Subcutaneous abdominal adipose tissue (tissue), 5 donors: Measurements from ENCODE around the gene ICE1.
"Not testable (repeated sequence)": the region's sequence is repeated elsewhere in the genome, so short reads cannot be mapped to it uniquely, and the experiment has no call there.

Experiments
- H3K27ac ChIP-seq: one replicate; pipeline ENCODE4 v1.7.0; 2013; ENCODE audit warnings: low read depth, mild to moderate bottlenecking, inconsistent platforms, low read length, moderate library complexity
- H3K27me3 ChIP-seq, 5 donors: one replicate each; pipeline ENCODE4 v1.7.0; 2013; ENCODE audit warnings: low read length in 5 of 5, inconsistent platforms in 1 of 5; ENCODE audit not compliant: control insufficient read depth in 5 of 5, insufficient read depth in 4 of 5
- H3K36me3 ChIP-seq, 5 donors: one replicate each; pipeline ENCODE4 v1.7.0; 2013; ENCODE audit warnings: low read length in 5 of 5; ENCODE audit not compliant: control insufficient read depth in 5 of 5, insufficient read depth in 5 of 5
- H3K4me1 ChIP-seq, 5 donors: one replicate each; pipeline ENCODE4 v1.7.0; 2013; ENCODE audit warnings: low read length in 5 of 5, mild to moderate bottlenecking in 3 of 5, moderate library complexity in 1 of 5; ENCODE audit not compliant: control insufficient read depth in 5 of 5, insufficient read depth in 5 of 5
- H3K4me3 ChIP-seq, 5 donors: one replicate each; pipeline ENCODE4 v1.7.0; 2013; ENCODE audit warnings: low read length in 5 of 5, low read depth in 1 of 5
- H3K9ac ChIP-seq, 5 donors: one replicate each; pipeline ENCODE4 v1.7.0; 2013; ENCODE audit warnings: low read length in 5 of 5, mild to moderate bottlenecking in 4 of 5, moderate library complexity in 3 of 5
- H3K9me3 ChIP-seq, 5 donors: one replicate each; pipeline ENCODE4 v1.7.0; 2013; ENCODE audit warnings: low read length in 5 of 5; ENCODE audit not compliant: control insufficient read depth in 5 of 5
- donor health status: healthy.
- donor health status: healthy.
- donor health status: healthy.
- donor health status: healthy.
- donor health status: healthy.

Gene ICE1

DNA sequence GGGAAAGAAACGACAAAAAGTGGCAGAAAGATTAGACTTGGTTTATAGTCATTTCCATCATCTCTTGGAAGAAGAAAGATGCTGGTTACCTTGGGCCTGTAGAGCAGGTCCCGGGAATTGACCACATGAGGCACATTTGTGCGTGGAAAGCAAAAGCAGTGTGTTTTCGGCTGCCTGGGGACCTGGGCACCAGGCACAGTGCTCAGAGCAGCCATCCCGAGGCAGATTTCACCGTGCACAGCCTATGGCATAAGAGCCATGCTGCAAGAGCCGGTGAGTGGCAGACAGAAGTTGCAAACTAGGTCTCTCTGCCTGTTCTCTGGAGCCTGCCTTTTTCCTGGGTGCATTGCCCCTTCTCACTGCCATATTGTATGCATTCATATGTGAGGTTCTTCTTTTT, 77.0 kb downstream of the ICE1 start:
- no peak overlapping the region for H3K9ac ChIP-seq
- peaks cover 0 to 20% (median 11%) of the 10 kb centered on the region in 5 donors for H3K4me1 ChIP-seq
- peaks cover 4 to 14% (median 7%) of the 10 kb centered on the region in 5 donors for H3K9me3 ChIP-seq
- H3K4me3 ChIP-seq: no peak overlapping the region
- H3K36me3 ChIP-seq: no peaks in the 10 kb centered on the region
- H3K27ac ChIP-seq: no peak overlapping the region
- H3K27me3 ChIP-seq: no peaks in the 10 kb centered on the region

GRCh38 chr5:5504325-5504724, 81.8 kb downstream of the ICE1 start:
- H3K36me3 ChIP-seq: no peaks in the 10 kb centered on the region
- H3K4me3 ChIP-seq: no peak overlapping the region
- no peak overlapping the region for H3K9ac ChIP-seq
- no peak overlapping the region for H3K27ac ChIP-seq
- H3K27me3 ChIP-seq: no peaks in the 10 kb centered on the region
- H3K4me1 ChIP-seq: no peaks in the 10 kb centered on the region
- peaks cover 5 to 21% (median 12%) of the 10 kb centered on the region in 5 donors for H3K9me3 ChIP-seq

- Histone ChIP-seq H3K27me3 (no peaks in the 10 kb centered on the region), H3K36me3 (no peaks in the 10 kb centered on the region), H3K27ac (no peak overlapping the region), H3K9ac (no peak overlapping the region), H3K9me3 (peaks cover 5 to 21% (median 12%) of the 10 kb centered on the region in 5 donors), H3K4me1 (peaks cover 0 to 6% (median 0%) of the 10 kb centered on the region in 5 donors), H3K4me3 (no peak overlapping the region)
Observed at GRCh38 chr5:5505815-5506214, 83.3 kb downstream of the ICE1 start.

DNA sequence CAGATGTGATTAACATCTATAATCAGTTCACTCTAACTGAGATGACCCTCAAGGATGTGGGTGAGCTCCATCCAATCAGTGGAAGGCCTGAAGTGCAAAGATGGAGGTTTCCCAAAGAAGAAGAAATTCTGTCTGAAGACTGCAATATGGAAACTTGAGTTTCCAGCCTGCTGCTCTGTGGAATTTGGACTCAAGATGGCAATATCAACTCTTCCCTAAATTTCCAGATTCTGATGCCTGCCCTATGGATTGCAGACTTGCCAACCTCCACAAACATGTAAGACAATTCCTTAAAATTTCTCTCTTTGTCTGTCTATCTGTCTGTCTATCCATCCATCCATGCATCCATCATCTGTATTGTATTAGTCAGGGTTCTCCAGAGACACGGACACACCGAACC, 85.9 kb downstream of the ICE1 start:
- H3K4me3 ChIP-seq: no peak overlapping the region
- H3K36me3 ChIP-seq: no peaks in the 10 kb centered on the region
- no peak overlapping the region for H3K27ac ChIP-seq
- no peaks in the 10 kb centered on the region for H3K27me3 ChIP-seq
- H3K9ac ChIP-seq: no peak overlapping the region
- H3K4me1 ChIP-seq: peaks cover 0 to 7% (median 0%) of the 10 kb centered on the region in 5 donors
- H3K9me3 ChIP-seq: peaks cover 5 to 17% (median 11%) of the 10 kb centered on the region in 5 donors

- no peaks in the 10 kb centered on the region for H3K9me3 ChIP-seq
- H3K27me3 ChIP-seq: no peaks in the 10 kb centered on the region
- H3K9ac ChIP-seq: no peak overlapping the region
- no peak overlapping the region for H3K27ac ChIP-seq
- H3K4me3 ChIP-seq: no peak overlapping the region
- H3K4me1 ChIP-seq: peaks cover 0 to 14% (median 0%) of the 10 kb centered on the region in 5 donors
- no peaks in the 10 kb centered on the region for H3K36me3 ChIP-seq
Observed at GRCh38 chr5:5511904-5512416, 89.5 kb downstream of the ICE1 start.

- H3K9me3 ChIP-seq: no peaks in the 10 kb centered on the region
- H3K4me3 ChIP-seq: no peak overlapping the region
- no peak overlapping the region for H3K9ac ChIP-seq
- H3K27me3 ChIP-seq: no peaks in the 10 kb centered on the region
- H3K4me1 ChIP-seq: peaks cover 0 to 14% (median 0%) of the 10 kb centered on the region in 5 donors
- no peak overlapping the region for H3K27ac ChIP-seq
- no peaks in the 10 kb centered on the region for H3K36me3 ChIP-seq
Observed at GRCh38 chr5:5512543-5512942, 90.1 kb downstream of the ICE1 start.

GRCh38 chr5:5520622-5521021, 98.1 kb downstream of the ICE1 start:
- H3K27ac ChIP-seq, H3K9ac ChIP-seq, H3K36me3 ChIP-seq, H3K9me3 ChIP-seq, H3K4me1 ChIP-seq, H3K4me3 ChIP-seq, H3K27me3 ChIP-seq: not testable (repeated sequence)

GRCh38 chr5:5521029-5521428, 98.6 kb downstream of the ICE1 start:
- H3K27me3 ChIP-seq: no peaks in the 10 kb centered on the region
- no peaks in the 10 kb centered on the region for H3K36me3 ChIP-seq
- H3K9me3 ChIP-seq: no peaks in the 10 kb centered on the region
- no peak overlapping the region for H3K9ac ChIP-seq
- H3K27ac ChIP-seq: no peak overlapping the region
- no peak overlapping the region for H3K4me3 ChIP-seq
- H3K4me1 ChIP-seq: no peaks in the 10 kb centered on the region

DNA sequence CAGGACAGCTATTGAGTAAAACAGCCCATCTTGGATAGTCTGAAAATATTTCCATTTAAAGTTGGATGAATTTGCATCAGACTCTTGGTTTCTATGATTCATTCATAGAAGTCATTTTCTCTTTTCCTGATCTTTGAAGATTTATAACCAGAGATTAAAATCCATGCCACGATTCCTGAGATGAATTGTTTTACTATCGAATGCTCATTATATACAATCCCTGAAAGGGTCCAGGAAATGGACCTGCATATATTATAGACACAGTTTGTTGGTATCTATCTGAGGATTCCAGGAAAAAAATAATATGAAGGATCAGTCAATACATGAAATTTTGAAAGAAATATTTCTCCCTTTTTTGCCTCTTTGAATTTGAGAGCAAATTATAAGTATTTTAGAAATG, 99.0 kb downstream of the ICE1 start:
- Histone ChIP-seq H3K9ac (no peak overlapping the region), H3K27ac (no peak overlapping the region), H3K4me3 (no peak overlapping the region), H3K9me3 (no peaks in the 10 kb centered on the region), H3K4me1 (no peaks in the 10 kb centered on the region), H3K27me3 (no peaks in the 10 kb centered on the region), H3K36me3 (no peaks in the 10 kb centered on the region)

GRCh38 chr5:5522336-5522735, 99.9 kb downstream of the ICE1 start:
- H3K27ac ChIP-seq: no peak overlapping the region
- H3K4me3 ChIP-seq: no peak overlapping the region
- H3K4me1 ChIP-seq: no peaks in the 10 kb centered on the region
- no peaks in the 10 kb centered on the region for H3K36me3 ChIP-seq
- no peaks in the 10 kb centered on the region for H3K27me3 ChIP-seq
- H3K9me3 ChIP-seq: no peaks in the 10 kb centered on the region
- H3K9ac ChIP-seq: no peak overlapping the region

DNA sequence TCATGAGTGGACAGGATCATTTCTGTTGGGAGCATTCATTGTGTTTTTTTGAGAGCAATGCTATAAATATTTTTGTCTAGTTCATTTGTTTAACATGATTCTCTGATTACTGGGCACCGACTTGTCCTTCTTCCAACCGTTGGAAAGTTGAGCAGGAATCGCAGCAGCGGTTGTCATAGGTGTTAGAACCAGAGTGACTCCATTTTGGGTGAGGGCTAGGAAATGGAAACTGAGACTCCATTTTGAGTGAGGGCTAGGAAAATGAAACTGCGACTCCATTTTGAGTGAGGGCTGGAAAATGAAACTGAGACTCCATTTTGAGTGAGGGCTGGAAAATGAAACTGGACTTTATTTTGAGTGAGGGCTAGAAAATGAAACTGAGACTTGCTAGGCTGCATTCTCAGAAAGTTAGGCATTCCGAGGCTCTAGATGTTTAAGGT, 100.6 kb downstream of the ICE1 start:
- H3K36me3 ChIP-seq: no peaks in the 10 kb centered on the region
- H3K9ac ChIP-seq: no peak overlapping the region
- H3K27me3 ChIP-seq: no peaks in the 10 kb centered on the region
- no peak overlapping the region for H3K27ac ChIP-seq
- H3K4me1 ChIP-seq: no peaks in the 10 kb centered on the region
- peak overlapping the region in 1 of 5 donors; percentile 7 for H3K4me3 ChIP-seq
- H3K9me3 ChIP-seq: no peaks in the 10 kb centered on the region
